ENCODE measurements around the gene ADAMTS2.

GRCh38 chr5:179113945-179114641, 231.2 kb downstream of the ADAMTS2 start:
- TF ChIP-seq EZH2 (IDR thresholded peaks at IDR 0.05) (no peak), POLR2AphosphoS5 (IDR thresholded peaks at IDR 0.05; ENCODE audit: borderline replicate concordance, low read depth, low read length) (no peak)
